ENCODE measurements around the gene STXBP6. TPM values are rescaled to one million over a fixed set of nuclear protein-coding genes. Genes with fewer than 3 reads are reported as not detected.
"Not testable (repeated sequence)": the region's sequence is repeated elsewhere in the genome, so short reads cannot be mapped to it uniquely, and the experiment has no call there.

Gene STXBP6
- total RNA-seq, 1 donor: 0.27 TPM

DNA sequence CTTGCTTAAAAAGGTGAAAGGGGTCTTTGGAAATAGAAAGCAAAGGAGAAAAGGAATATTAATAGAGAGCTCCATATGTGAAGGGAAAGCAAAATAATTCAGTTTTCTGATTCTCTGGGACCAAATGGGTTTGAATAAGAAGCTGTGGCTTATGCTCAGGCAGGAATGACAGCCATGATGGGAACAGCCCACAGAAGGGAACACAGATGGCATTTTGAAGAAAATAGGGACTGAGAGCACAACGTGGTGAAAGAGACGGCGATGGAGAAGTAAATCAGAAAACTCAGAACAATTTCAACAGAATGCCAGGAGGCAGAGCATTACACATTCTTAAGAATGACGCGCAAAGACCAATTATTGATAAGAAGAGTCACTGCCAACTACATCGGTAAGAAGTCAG, 102.8 kb downstream of the STXBP6 start:
- DNase-seq (ENCODE audit: low read depth): no peak
- TF ChIP-seq, protein P1, sequence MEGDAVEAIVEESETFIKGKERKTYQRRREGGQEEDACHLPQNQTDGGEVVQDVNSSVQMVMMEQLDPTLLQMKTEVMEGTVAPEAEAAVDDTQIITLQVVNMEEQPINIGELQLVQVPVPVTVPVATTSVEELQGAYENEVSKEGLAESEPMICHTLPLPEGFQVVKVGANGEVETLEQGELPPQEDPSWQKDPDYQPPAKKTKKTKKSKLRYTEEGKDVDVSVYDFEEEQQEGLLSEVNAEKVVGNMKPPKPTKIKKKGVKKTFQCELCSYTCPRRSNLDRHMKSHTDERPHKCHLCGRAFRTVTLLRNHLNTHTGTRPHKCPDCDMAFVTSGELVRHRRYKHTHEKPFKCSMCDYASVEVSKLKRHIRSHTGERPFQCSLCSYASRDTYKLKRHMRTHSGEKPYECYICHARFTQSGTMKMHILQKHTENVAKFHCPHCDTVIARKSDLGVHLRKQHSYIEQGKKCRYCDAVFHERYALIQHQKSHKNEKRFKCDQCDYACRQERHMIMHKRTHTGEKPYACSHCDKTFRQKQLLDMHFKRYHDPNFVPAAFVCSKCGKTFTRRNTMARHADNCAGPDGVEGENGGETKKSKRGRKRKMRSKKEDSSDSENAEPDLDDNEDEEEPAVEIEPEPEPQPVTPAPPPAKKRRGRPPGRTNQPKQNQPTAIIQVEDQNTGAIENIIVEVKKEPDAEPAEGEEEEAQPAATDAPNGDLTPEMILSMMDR (IDR thresholded peaks at IDR 0.05; ENCODE audit: insufficient read depth, low read length): no peak
- H3K4me3 ChIP-seq (ENCODE audit: low read depth, low read length): no peak overlapping the region

- no peak for DNase-seq (ENCODE audit: low read depth)
- TF ChIP-seq, protein P1 (IDR thresholded peaks at IDR 0.05; ENCODE audit: insufficient read depth, low read length): no peak
Measured at GRCh38 chr14:24944800-24945199, 105.1 kb downstream of the STXBP6 start.

DNA sequence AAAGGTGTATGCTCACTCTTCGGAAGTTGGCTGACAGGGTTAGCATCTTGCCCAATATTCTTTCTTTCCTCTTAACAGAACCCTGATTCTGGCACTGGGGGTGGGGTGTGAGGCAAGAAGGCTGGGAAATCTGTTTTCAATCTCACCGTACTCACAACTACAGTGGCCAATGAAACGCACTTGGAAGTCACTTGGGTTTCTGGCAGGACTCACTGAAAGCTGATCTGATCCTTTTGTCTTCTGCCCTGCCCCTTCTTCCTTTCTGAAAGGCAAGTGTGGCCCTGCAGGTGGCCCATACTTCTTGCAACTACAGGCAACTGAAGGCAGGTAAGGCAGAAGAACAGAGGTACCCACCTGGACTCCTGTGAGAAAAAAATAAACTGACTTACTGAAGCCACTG, 106.9 kb downstream of the STXBP6 start:
- peak; percentile 70 for DNase-seq (ENCODE audit: low read depth)
- H3K4me3 ChIP-seq (ENCODE audit: low read depth, low read length): no peak overlapping the region
- TF ChIP-seq, protein P1 (IDR thresholded peaks at IDR 0.05; ENCODE audit: insufficient read depth, low read length): no peak

More at GRCh38 chr14:24944800-24945199, 105.1 kb downstream of the STXBP6 start:
- H3K4me3 ChIP-seq (ENCODE audit: low read depth, low read length): no peak overlapping the region

DNA sequence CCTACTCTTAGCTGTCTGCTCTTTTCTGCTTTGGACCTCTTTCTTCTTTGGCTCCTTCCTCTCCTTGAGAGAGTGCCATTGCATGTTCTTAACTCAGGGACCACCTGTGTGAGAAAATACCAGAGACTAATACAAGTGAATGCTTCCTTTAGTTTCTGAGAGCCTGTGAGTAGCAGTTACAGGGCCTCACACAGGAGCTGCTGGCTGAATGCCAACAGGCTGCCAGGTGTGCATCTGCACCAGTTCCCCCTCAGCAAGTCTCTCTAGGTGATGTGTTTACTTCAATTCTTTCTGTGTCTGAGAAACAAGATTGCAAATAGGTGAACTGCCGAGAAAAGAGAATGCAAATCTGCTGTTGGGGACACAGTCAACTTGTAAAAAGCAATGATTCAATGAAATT, 108.2 kb downstream of the STXBP6 start:
- TF ChIP-seq, protein P1 (IDR thresholded peaks at IDR 0.05; ENCODE audit: insufficient read depth, low read length): no peak
- H3K4me3 ChIP-seq (ENCODE audit: low read depth, low read length): no peak overlapping the region
- DNase-seq (ENCODE audit: low read depth): no peak

- no peak overlapping the region for H3K4me3 ChIP-seq (ENCODE audit: low read depth, low read length)
- TF ChIP-seq, protein P1 (IDR thresholded peaks at IDR 0.05; ENCODE audit: insufficient read depth, low read length): no peak
- DNase-seq (ENCODE audit: low read depth): no peak
Measured at GRCh38 chr14:24940213-24940783, 109.6 kb downstream of the STXBP6 start.

- TF ChIP-seq, protein P1 (IDR thresholded peaks at IDR 0.05; ENCODE audit: insufficient read depth, low read length): no peak
- DNase-seq (ENCODE audit: low read depth): no peak
- no peak overlapping the region for H3K4me3 ChIP-seq (ENCODE audit: low read depth, low read length)
Measured at GRCh38 chr14:24938593-24938992, 111.4 kb downstream of the STXBP6 start.

- no peak overlapping the region for H3K4me3 ChIP-seq (ENCODE audit: low read depth, low read length)
- TF ChIP-seq, protein P1 (IDR thresholded peaks at IDR 0.05; ENCODE audit: insufficient read depth, low read length): no peak
- no peak for DNase-seq (ENCODE audit: low read depth)
Measured at GRCh38 chr14:24937300-24937699, 112.6 kb downstream of the STXBP6 start.

DNA sequence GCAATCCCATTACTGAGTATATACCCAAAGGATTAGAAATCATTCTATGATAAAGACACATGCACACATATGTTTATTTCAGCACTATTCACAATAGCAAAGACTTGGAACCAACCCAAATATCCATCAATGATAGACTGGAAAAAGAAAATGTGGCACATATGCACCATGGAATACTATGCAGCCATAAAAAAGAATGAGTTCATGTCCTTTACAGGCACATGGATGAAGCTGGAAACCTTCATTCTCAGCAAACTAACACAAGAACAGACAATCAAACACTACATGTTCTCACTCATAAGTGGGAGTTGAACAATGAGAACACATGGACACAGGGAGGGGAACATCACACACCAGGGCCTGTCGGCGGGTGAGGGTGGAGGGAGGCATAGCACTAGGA, 113.2 kb downstream of the STXBP6 start:
- not testable (repeated sequence) for H3K4me3 ChIP-seq (ENCODE audit: low read depth, low read length); DNase-seq (ENCODE audit: low read depth)
